GM11168 (cell line): ENCODE data around the gene CALHM1.
"Not testable (repeated sequence)": the region's sequence is repeated elsewhere in the genome, so short reads cannot be mapped to it uniquely, and the experiment has no call there.

Source experiments
- in situ Hi-C: fragments of 300-500 bp; cut with MboI; formaldehyde crosslinking; loops from one replicate; pipeline ENCODE4 v1.12.0; 2022; ENCODE audit warnings: low sequenced_read_pairs; ENCODE audit not compliant: unreplicated experiment

CALHM1 gene

GRCh38 chr10:103458720-103459119, at the start of gene CALHM1:
Gene CALHM1, minus strand, starts transcription at chr10:103458900. Its CDS starts 149 bp downstream, at chr10:103458751.
- in situ Hi-C loops: no loop called here

DNA sequence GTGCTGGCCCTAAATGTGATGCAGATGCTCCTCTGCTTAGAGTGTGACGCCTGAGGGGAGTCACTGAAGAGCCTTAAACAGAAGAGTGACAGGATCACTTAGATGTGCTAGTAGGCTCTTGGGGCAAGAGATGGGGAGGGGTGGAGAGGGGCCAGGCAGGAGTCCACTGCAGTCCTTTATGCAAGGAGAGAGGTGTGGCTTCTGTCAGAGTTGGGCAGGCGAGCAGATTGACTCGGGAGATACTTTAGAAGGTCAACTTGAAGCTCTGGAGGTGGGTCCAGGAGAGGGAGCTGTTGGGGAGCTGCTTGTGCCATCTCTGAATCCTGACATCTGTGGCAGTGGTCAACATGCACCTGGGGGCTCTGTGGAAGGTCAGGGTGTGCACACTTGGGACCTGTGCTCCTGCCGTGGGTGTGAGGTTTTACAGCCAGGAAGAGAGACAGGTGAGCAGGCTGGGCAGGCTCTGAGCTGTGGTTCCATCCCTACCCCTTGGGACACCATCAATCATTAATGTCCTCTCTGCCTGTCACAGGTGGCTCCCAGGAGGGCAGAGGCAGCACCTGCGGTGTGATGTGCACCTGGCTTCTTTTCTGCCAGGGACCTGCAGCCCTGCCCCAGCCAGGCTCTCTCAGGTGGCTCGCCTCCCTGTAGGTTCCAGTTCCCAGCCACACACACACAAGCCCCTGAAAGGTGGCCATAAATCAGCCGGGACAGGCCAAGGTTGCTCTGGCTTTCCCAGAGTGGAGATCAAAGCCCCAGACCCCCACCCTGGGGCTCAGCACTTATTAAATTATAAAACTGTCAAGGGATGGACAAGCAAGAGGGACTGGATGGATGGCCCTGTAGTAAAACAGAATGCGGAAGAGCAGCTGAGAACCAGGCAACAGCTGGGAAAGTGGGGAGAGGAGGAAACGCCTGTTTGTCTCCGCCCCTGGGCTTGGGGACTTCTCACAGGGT, 48.8 kb upstream of the CALHM1 start:
- in situ Hi-C loops: no loop called here

- in situ Hi-C loops: no loop called here
Measured at GRCh38 chr10:103506061-103506460, 47.4 kb upstream of the CALHM1 start.

DNA sequence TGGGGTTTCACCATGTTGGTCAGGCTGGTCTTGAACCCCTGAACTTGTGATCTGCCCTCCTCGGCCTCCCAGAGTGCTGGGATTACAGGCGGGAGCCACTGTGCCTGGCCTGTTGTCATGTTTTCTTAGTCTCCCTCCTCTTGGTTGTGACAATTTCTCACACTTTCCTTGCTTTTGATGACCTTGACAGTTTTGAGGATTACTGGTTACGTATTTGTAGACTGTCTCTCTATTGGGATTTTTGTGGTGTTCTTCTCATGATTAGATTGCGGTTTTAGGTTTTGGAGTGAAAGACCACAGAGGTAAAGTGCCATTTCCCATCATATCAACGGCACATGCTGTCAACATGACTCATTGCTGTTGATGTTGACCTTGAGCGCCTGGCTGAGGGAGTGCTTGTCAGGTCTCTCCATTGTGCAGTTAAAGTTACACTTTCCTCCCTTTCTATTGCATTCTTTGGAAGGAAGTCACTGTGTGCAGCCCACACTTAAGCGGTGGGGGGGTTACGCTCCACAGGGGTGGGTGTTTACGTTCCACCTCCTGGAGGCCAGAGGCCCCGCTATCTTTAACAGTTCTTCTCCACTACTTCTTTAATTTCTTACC, 45.6 kb upstream of the CALHM1 start:
- in situ Hi-C loops: no loop called here

- in situ Hi-C loops: not testable (repeated sequence)
Measured at GRCh38 chr10:103503777-103504176, 45.1 kb upstream of the CALHM1 start.

DNA sequence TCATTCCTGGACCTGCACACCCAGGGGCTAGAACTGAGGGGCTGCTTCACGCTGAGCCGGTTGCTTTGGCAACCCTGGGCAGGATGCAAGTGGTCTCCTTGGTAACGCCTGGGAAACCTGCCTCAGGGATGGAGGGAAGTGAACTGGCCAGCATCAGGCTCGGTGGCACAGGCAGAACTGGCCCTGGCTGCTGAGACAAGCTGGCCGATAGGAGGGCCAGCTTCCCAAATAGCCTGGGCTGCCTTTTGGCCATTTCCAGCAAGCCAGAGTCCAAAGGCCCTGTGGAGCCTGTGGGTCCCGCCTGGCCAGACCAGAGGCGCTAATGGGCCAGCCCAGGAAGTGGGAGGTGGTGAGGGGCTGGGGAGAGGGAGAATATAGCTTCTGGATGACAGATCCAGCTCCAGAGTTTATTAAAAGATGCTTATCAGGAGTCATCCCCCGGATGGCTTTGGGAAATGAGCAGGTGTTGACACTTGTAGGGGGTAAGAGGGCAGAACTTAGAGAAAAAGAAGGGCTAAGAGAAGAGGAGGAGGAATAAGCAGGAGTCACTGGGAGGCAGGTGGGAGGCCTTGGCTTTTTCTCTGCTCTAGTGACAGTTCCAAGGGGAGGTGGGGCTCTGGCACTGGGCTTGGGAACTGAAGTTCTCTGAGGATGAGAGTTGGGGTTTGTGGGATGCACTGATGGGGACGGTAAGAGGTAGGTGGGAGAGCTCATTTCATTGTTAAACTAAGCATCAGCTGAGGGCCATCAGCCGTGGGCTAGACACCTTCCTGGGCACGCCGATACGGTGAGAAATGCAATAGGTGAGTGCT, 44.4 kb upstream of the CALHM1 start:
- in situ Hi-C loops: no loop called here

- in situ Hi-C loops: no loop called here
Measured at GRCh38 chr10:103501186-103501585, 42.5 kb upstream of the CALHM1 start.

GRCh38 chr10:103500481-103500880, 41.8 kb upstream of the CALHM1 start:
- in situ Hi-C loops: no loop called here

DNA sequence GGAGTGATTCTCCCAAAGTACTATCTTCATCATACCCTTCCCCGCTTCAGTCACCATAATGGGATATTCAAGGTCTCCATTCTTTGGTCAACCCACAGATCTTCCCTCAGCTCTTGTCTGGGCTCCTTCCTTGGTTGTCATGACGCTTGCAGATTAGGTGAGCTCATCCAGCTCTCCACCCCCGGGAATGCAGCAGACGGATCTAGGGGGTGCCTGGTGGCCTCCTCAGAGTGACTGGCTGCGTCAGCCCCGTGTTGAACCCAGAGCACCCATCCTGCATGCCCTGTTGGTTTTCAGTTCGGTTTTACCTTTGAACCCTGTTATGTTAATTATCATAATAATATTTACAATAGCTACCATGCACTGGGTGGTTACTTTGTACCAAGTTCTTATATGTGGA, 41.2 kb upstream of the CALHM1 start:
- in situ Hi-C loops: no loop called here

GRCh38 chr10:103498936-103499638, 40.4 kb upstream of the CALHM1 start:
- in situ Hi-C loops: no loop called here

DNA sequence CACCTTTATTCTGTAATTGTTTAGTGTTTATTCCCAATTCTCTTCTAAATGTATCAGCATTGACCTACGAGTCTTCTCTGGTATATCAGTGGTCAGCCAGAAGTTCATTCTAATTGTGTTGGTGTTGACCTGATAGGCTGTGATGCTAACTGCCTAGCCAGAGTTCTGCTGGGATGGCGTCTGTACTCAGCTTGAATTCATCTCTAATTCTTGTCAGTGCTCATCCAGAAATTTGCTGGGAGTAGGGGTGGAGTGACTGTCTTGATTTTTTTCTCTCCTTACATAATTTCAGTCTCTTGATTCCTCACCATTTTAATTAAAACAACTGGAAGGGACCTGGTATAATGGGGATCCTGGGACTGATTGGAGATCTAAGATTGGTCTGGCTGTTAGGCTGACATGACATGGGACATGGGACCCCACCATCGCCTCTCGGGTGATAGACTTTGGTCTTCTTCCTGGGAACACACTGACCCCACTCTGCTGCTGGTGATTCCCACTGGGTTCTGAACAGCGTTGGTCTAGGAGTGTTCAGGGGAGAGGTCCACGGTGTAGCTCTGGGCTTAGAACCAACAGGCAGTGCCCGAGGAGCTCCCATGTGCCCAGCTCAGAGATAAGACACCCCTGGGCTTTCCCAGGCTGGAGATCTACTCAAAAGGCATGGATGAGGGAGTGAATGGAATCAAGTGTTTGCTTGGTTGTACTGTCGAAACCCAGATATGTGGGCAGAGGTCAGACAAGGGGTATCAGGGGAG, 38.6 kb upstream of the CALHM1 start:
- in situ Hi-C loops: no loop called here

DNA sequence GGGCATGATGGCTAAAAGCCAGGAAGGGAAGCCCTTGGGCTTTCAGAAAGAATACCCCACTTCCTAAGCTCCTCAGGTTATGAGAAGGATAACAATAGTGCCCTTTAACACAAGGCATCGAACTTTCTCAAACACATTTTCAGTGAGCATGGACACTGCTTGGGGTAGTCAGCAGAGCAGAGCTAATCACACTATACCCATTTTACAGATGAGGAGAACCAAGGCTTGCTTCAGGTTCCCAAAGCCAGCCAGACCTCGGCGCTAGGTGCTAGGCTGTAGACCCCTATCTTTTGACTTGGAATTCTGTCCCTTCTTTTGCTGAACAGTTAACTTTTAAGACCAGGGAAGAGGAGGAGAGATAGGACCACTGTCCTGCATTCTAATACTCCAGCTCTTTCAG, 36.6 kb upstream of the CALHM1 start:
- in situ Hi-C loops: no loop called here

GRCh38 chr10:103493916-103494877, 35.5 kb upstream of the CALHM1 start:
- in situ Hi-C loops: no loop called here

GRCh38 chr10:103493362-103493915, 34.7 kb upstream of the CALHM1 start, which contains the start of gene NEURL1:
Gene NEURL1, plus strand, starts transcription at chr10:103493705. Its CDS starts 683 bp downstream, at chr10:103494388.
- in situ Hi-C loops: no loop called here

- in situ Hi-C loops: no loop called here
Measured at GRCh38 chr10:103492655-103493261, 34.1 kb upstream of the CALHM1 start.

DNA sequence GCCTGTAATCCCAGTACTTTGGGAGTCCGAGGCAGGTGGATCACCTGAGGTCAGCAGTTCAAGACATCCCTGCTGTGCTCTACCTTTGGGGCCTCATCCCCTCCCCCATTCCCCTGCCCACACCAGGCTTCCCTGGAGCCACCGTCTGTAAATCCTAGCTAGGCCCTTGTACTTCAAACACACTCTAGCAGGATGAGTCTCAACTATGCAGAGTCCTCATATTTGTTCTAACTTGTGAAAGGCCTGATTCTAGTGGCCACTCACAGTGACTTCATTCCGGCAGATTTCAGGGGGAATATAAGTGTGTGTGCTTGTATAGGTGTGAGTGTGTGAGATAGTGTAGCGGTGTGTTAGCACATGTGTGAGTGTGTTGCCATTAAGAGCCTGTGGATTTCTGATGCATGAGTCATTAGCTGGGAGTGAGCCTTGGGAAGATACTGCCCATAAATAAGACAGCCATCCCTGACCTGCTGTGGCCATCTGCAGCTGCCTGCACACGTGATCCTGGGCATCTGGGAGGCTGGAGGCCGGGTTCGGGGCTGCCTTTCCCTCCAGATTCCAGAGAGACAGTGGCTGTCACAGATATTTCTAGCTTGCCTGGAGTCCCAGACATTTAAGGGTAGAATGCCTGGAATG, 33.1 kb upstream of the CALHM1 start:
- in situ Hi-C loops: no loop called here

GRCh38 chr10:103490986-103491314, 32.2 kb upstream of the CALHM1 start:
- in situ Hi-C loops: no loop called here
